Caco-2 (cell line): ENCODE data around the gene SCN8A. TPM values are rescaled to one million over a fixed set of nuclear protein-coding genes. Genes with fewer than 3 reads are reported as not detected.

Experiments
- BruUV-seq: library from RNA; stranded (reverse); fragments of 400-500 nt; replicated peaks from 2 replicates; lab custom pipeline; 2021; lab: Mats Ljungman, UMichigan
- CTCF ChIA-PET: fragments of 300-600 bp; sonication (Branson Sonifier 250); formaldehyde crosslinking; loops from one replicate; lab custom pipeline; 2022; ENCODE audit warnings: antibody characterized with exemption; lab: Charles Lee
- POLR2A ChIA-PET: fragments of 300-600 bp; sonication (Branson Sonifier 250); formaldehyde crosslinking; loops from one replicate; lab custom pipeline; 2022; ENCODE audit warnings: antibody characterized with exemption; lab: Charles Lee
- DNase-seq, 2 experiments: peaks; one replicate each; pipeline versions ENCODE4 v3.0.0 to v3.0.0-alpha.2; 2020 to 2022
- H3K27me3 ChIP-seq: replicated peaks from 2 replicates; pipeline ENCODE4 v1.6.0; 2011; ENCODE audit warnings: low read length; ENCODE audit not compliant: control insufficient read depth, insufficient read depth
- H3K36me3 ChIP-seq: 2 replicates; pipeline ENCODE4 v1.5.1; 2011; ENCODE audit warnings: low read length; ENCODE audit not compliant: control insufficient read depth, insufficient read depth
- H3K4me1 ChIP-seq: fragments of 250-450 bp; sonication (Bioruptor Pico); 2 replicates; pipeline ENCODE4 v1.5.1; 2020; ENCODE audit warnings: mild to moderate bottlenecking
- H3K4me3 ChIP-seq: 2 replicates; pipeline ENCODE4 v1.5.1; 2011; ENCODE audit warnings: low read depth, mild to moderate bottlenecking, control low read depth, low read length
- H3K9me3 ChIP-seq: fragments of 250-450 bp; sonication (Bioruptor Pico); 2 replicates; pipeline ENCODE4 v1.5.1; 2020; ENCODE audit warnings: mild to moderate bottlenecking, moderate library complexity
- H3K27ac Mint-ChIP-seq: one replicate; pipeline ENCODE4 v1.8.0; 2022; ENCODE audit warnings: mixed read lengths; ENCODE audit not compliant: unreplicated experiment
- H3K27me3 Mint-ChIP-seq: one replicate; pipeline ENCODE4 v1.8.0; 2022; ENCODE audit warnings: mixed read lengths; ENCODE audit not compliant: insufficient read depth, unreplicated experiment
- H3K36me3 Mint-ChIP-seq: one replicate; pipeline ENCODE4 v1.8.0; 2022; ENCODE audit warnings: mild to moderate bottlenecking, mixed read lengths; ENCODE audit not compliant: insufficient read depth, unreplicated experiment
- H3K4me1 Mint-ChIP-seq: one replicate; pipeline ENCODE4 v1.8.0; 2022; ENCODE audit warnings: low read depth, mixed read lengths; ENCODE audit not compliant: unreplicated experiment
- H3K4me3 Mint-ChIP-seq: one replicate; pipeline ENCODE4 v1.8.0; 2022; ENCODE audit warnings: mild to moderate bottlenecking, moderate library complexity, mixed read lengths; ENCODE audit not compliant: unreplicated experiment
- H3K9me3 Mint-ChIP-seq: one replicate; pipeline ENCODE4 v1.8.0; 2022; ENCODE audit warnings: mixed read lengths; ENCODE audit not compliant: unreplicated experiment
- CTCF ChIP-seq, 2 experiments: fragments of 200-600 bp in 1 of 2; IDR thresholded peaks; 1 replicate in 1 of 2; 2 replicates in 1 of 2; pipeline versions ENCODE4 v1.5.1 to v1.8.0; 2011 to 2022; ENCODE audit warnings: antibody characterized with exemption in 1 of 2, control low read depth in 1 of 2, inconsistent platforms in 1 of 2, low read depth in 1 of 2, low read length in 1 of 2, mild to moderate bottlenecking in 1 of 2, moderate library complexity in 1 of 2; ENCODE audit not compliant: insufficient read depth in 1 of 2, severe bottlenecking in 1 of 2, unreplicated experiment in 1 of 2
- intact Hi-C: fragments of 100-400 bp; cut with micrococcal nuclease; formaldehyde crosslinking; loops from one replicate; pipeline ENCODE4 v1.10.0; 2022; ENCODE audit not compliant: unreplicated experiment
- total RNA-seq: library from RNA; stranded (reverse); gene quantifications from 2 replicates; pipeline ENCODE4 v1.2.3, GENCODE V29; 2022

The SCN8A gene
- total RNA-seq, 1 experiment from 2014 or later, result 16.5 TPM

- intact Hi-C loops, result loop anchor here (1.0 to 5.0 kb wide), 3 partner anchors 33 to 221 kb away; partner anchors contain the start of gene SLC4A8
- Histone ChIP-seq H3K4me1 (0 out of 2 replicates have a peak, but pooled peaks cover 7% of the 10 kb centered on the region), H3K27me3 (no peaks in the 10 kb centered on the region), H3K36me3 (no peaks in the 10 kb centered on the region), H3K9me3 (no peaks in the 10 kb centered on the region), H3K4me3 (no peak overlapping the region)
- H3K27ac Mint-ChIP-seq, result no peak overlapping the region
- H3K27me3 Mint-ChIP-seq, result no peaks in the 10 kb centered on the region
- no TSS peak for BruUV-seq
- no peaks in the 10 kb centered on the region for H3K9me3 Mint-ChIP-seq
- POLR2A ChIA-PET, result interaction anchor here (0.5 to 1.0 kb wide), 3 partner anchors 48 to 1852 kb away, joined by 4 to 10 read pairs (median 6); partner anchors contain the start of gene TMBIM6
- H3K4me1 Mint-ChIP-seq, result peaks cover 10% of the 10 kb centered on the region
- H3K4me3 Mint-ChIP-seq, result no peak overlapping the region
- peaks cover 15% of the 10 kb centered on the region for H3K36me3 Mint-ChIP-seq
- DNase-seq, result peak; percentile 59 to 76
- CTCF ChIA-PET, result interaction anchor here (0.6 to 1.5 kb wide), 3 partner anchors 33 to 282 kb away, joined by 3 to 5 read pairs (median 3); no protein-coding TSS in a partner anchor
- TF ChIP-seq CTCF (IDR thresholded peaks at IDR 0.05; ENCODE audit: insufficient read depth in 1 of 2, low read depth in 1 of 2, low read length in 1 of 2, severe bottlenecking in 1 of 2, unreplicated experiment in 1 of 2), result no peak
These were observed 2.5 kb downstream of the SCN8A start for GRCh38 chr12:51593539-51593938.

DNA sequence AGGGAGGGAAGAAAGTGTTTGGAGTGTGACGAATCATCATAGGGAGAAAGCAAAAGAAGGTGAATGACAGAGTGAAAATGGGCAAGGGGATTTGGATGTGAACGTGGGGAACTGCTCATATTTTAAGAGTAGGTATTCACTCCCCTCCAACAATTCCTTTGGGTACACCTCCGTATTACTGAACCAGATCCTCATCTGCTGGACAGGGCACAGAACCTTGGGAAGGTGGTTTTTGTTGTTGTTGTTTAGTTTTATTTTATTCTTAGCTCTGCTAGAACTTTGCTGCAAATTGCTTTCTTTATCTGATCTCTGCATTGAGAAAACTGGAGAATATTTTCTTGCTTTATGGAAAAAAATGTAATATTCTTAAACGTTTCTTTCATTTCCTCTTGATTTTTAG lies 7.1 kb downstream of the SCN8A start:
- H3K36me3 Mint-ChIP-seq, result no peaks in the 10 kb centered on the region
- no peak overlapping the region for H3K27ac Mint-ChIP-seq
- no peak overlapping the region for H3K4me3 Mint-ChIP-seq
- no peak overlapping the region for H3K4me3 ChIP-seq
- POLR2A ChIA-PET, result no interaction called here
- no peaks in the 10 kb centered on the region for H3K27me3 ChIP-seq
- no peaks in the 10 kb centered on the region for H3K4me1 Mint-ChIP-seq
- no peak for DNase-seq
- no peaks in the 10 kb centered on the region for H3K36me3 ChIP-seq
- CTCF ChIA-PET, result no interaction called here
- H3K9me3 Mint-ChIP-seq, result no peaks in the 10 kb centered on the region
- no peaks in the 10 kb centered on the region for H3K27me3 Mint-ChIP-seq
- H3K4me1 ChIP-seq, result no peaks in the 10 kb centered on the region
- BruUV-seq, result no TSS peak
- TF ChIP-seq CTCF (IDR thresholded peaks at IDR 0.05; ENCODE audit: insufficient read depth in 1 of 2, low read depth in 1 of 2, low read length in 1 of 2, severe bottlenecking in 1 of 2, unreplicated experiment in 1 of 2), result no peak
- intact Hi-C loops, result no loop called here
- H3K9me3 ChIP-seq, result no peaks in the 10 kb centered on the region

GRCh38 chr12:51600721-51601120 lies 9.7 kb downstream of the SCN8A start:
- no peaks in the 10 kb centered on the region for H3K36me3 ChIP-seq
- H3K4me1 ChIP-seq, result no peaks in the 10 kb centered on the region
- POLR2A ChIA-PET, result no interaction called here
- CTCF ChIA-PET, result no interaction called here
- intact Hi-C loops, result no loop called here
- no TSS peak for BruUV-seq
- Mint-ChIP-seq H3K9me3 (peaks cover under 1% of the 10 kb centered on the region), H3K27ac (no peak overlapping the region), H3K4me1 (no peaks in the 10 kb centered on the region), H3K4me3 (no peak overlapping the region), H3K27me3 (no peaks in the 10 kb centered on the region), H3K36me3 (no peaks in the 10 kb centered on the region)
- no peak for TF ChIP-seq CTCF (IDR thresholded peaks at IDR 0.05; ENCODE audit: insufficient read depth in 1 of 2, low read depth in 1 of 2, low read length in 1 of 2, severe bottlenecking in 1 of 2, unreplicated experiment in 1 of 2)
- no peak for DNase-seq
- H3K27me3 ChIP-seq, result no peaks in the 10 kb centered on the region
- H3K9me3 ChIP-seq, result no peaks in the 10 kb centered on the region
- no peak overlapping the region for H3K4me3 ChIP-seq
